ENCODE results near the gene TLL2.

The TLL2 gene

GRCh38 chr10:96505150-96506136 lies 8.3 kb downstream of the TLL2 start:
- no peak for DNase-seq

GRCh38 chr10:96502561-96503282 lies 11.0 kb downstream of the TLL2 start:
- DNase-seq = no peak

GRCh38 chr10:96501985-96502384 lies 11.7 kb downstream of the TLL2 start:
- no peak for DNase-seq

GRCh38 chr10:96500519-96500918 lies 13.2 kb downstream of the TLL2 start:
- DNase-seq = no peak

GRCh38 chr10:96500050-96500449 lies 13.7 kb downstream of the TLL2 start:
- no peak for DNase-seq

GRCh38 chr10:96497391-96497790 lies 16.3 kb downstream of the TLL2 start:
- DNase-seq = no peak

- no peak for DNase-seq
Observed at GRCh38 chr10:96496281-96496925, 17.3 kb downstream of the TLL2 start.

GRCh38 chr10:96495544-96495943 lies 18.2 kb downstream of the TLL2 start:
- no peak for DNase-seq

- no peak for DNase-seq
Observed at GRCh38 chr10:96494694-96495093, 19.0 kb downstream of the TLL2 start.

- no peak for DNase-seq
Observed at GRCh38 chr10:96493871-96494525, 19.7 kb downstream of the TLL2 start.

- no peak for DNase-seq
Observed at GRCh38 chr10:96493254-96493653, 20.5 kb downstream of the TLL2 start.

GRCh38 chr10:96491303-96491702 lies 22.4 kb downstream of the TLL2 start:
- DNase-seq = no peak

GRCh38 chr10:96488161-96488935 lies 25.4 kb downstream of the TLL2 start:
- DNase-seq = no peak

GRCh38 chr10:96482815-96483588 lies 30.7 kb downstream of the TLL2 start:
- DNase-seq = no peak

GRCh38 chr10:96478355-96478754 lies 35.4 kb downstream of the TLL2 start:
- no peak for DNase-seq

GRCh38 chr10:96473866-96474265 lies 39.9 kb downstream of the TLL2 start:
- DNase-seq = no peak

- DNase-seq = no peak
Observed at GRCh38 chr10:96470116-96470743, 43.5 kb downstream of the TLL2 start.

- DNase-seq = no peak
Observed at GRCh38 chr10:96468845-96469244, 44.9 kb downstream of the TLL2 start.

GRCh38 chr10:96465599-96465998 lies 48.1 kb downstream of the TLL2 start:
- DNase-seq = no peak

GRCh38 chr10:96463562-96463961 lies 50.2 kb downstream of the TLL2 start:
- DNase-seq = no peak
